ENCODE results near the gene RYR3.

The RYR3 gene

GRCh38 chr15:33449810-33450209 lies 139.0 kb downstream of the RYR3 start:
- no peak for ATAC-seq
- TF ChIP-seq ZFP30 (CRISPR knock-in tag; IDR thresholded peaks at IDR 0.05) = no peak

DNA sequence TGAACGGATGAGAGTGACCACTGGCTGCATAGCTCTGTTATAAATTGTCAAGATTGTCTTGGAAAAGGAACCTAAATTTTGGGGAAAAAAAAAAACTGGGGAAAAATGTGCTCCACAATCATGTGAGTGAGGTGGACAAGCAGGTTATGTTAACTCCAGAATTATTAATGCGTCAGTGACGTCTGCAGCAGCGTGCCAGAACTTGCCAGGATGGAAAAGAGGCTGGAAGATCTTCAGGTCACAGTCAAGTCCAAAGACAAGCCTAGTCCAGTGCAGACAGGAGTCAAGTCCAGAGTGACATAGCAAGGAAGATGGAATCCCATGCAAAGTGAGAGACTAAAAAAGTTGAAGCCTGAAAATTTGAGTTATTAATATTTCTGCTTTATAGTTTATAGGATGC lies 140.6 kb downstream of the RYR3 start:
- no peak for TF ChIP-seq ARNTL (CRISPR knock-in tag; IDR thresholded peaks at IDR 0.05; ENCODE audit: borderline replicate concordance, low read depth)
- TF ChIP-seq TOX (CRISPR knock-in tag; IDR thresholded peaks at IDR 0.05; ENCODE audit: borderline replicate concordance) = no peak
- TF ChIP-seq ZNF8 (CRISPR knock-in tag; IDR thresholded peaks at IDR 0.05) = no peak
- no peak for ATAC-seq

GRCh38 chr15:33453761-33454160 lies 143.0 kb downstream of the RYR3 start:
- no peak for ATAC-seq
- TF ChIP-seq ZFP3 (CRISPR knock-in tag; IDR thresholded peaks at IDR 0.05) (no peak), ZNF70 (CRISPR knock-in tag; IDR thresholded peaks at IDR 0.05) (no peak), ESRRG (CRISPR knock-in tag; IDR thresholded peaks at IDR 0.05) (no peak), ARNTL (CRISPR knock-in tag; IDR thresholded peaks at IDR 0.05; ENCODE audit: borderline replicate concordance, low read depth) (no peak), ISL1 (CRISPR knock-in tag; IDR thresholded peaks at IDR 0.05) (no peak)

DNA sequence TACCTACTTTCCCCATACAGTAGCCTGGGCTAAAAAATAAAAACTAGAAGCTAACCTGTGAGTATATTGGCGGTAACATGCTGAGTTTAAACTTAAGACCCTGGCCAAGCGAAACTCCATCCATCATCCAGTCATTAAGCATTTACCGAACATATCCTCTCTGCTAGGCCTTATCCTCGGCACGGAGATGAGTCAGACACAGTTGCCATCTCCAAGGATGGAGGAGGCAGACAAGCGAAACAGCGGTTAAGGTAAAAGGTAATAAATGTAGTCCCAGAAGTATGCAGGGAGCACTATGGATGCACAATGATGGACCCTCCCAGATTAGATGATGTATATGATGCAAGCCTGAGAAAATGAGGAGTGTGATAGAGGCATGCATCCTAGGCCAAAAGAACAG lies 143.6 kb downstream of the RYR3 start:
- TF ChIP-seq BACH2 (CRISPR knock-in tag; IDR thresholded peaks at IDR 0.05; ENCODE audit: borderline replicate concordance) (no peak), ZNF8 (CRISPR knock-in tag; IDR thresholded peaks at IDR 0.05) (no peak), ISL1 (CRISPR knock-in tag; IDR thresholded peaks at IDR 0.05) (no peak)
- ATAC-seq = no peak

- TF ChIP-seq CSRNP3 (CRISPR knock-in tag; IDR thresholded peaks at IDR 0.05) (no peak), ZC3H10 (CRISPR knock-in tag; IDR thresholded peaks at IDR 0.05) (no peak), SNAI2 (CRISPR knock-in tag; IDR thresholded peaks at IDR 0.05) (no peak), ZNF70 (CRISPR knock-in tag; IDR thresholded peaks at IDR 0.05) (no peak), ESRRG (CRISPR knock-in tag; IDR thresholded peaks at IDR 0.05) (no peak), GLIS3 (CRISPR knock-in tag; IDR thresholded peaks at IDR 0.05) (no peak), OSR1 (CRISPR knock-in tag; IDR thresholded peaks at IDR 0.05) (no peak), PPARA (CRISPR knock-in tag; IDR thresholded peaks at IDR 0.05; ENCODE audit: borderline replicate concordance) (no peak), CSDC2 (CRISPR knock-in tag; IDR thresholded peaks at IDR 0.05) (no peak), ARNTL (CRISPR knock-in tag; IDR thresholded peaks at IDR 0.05; ENCODE audit: borderline replicate concordance, low read depth) (no peak), RARB (CRISPR knock-in tag; IDR thresholded peaks at IDR 0.05) (no peak), BACH2 (CRISPR knock-in tag; IDR thresholded peaks at IDR 0.05; ENCODE audit: borderline replicate concordance) (no peak), TOX (CRISPR knock-in tag; IDR thresholded peaks at IDR 0.05; ENCODE audit: borderline replicate concordance) (no peak), TCF4 (CRISPR knock-in tag; IDR thresholded peaks at IDR 0.05; ENCODE audit: borderline replicate concordance) (no peak)
- TF ChIP-seq, protein P1, sequence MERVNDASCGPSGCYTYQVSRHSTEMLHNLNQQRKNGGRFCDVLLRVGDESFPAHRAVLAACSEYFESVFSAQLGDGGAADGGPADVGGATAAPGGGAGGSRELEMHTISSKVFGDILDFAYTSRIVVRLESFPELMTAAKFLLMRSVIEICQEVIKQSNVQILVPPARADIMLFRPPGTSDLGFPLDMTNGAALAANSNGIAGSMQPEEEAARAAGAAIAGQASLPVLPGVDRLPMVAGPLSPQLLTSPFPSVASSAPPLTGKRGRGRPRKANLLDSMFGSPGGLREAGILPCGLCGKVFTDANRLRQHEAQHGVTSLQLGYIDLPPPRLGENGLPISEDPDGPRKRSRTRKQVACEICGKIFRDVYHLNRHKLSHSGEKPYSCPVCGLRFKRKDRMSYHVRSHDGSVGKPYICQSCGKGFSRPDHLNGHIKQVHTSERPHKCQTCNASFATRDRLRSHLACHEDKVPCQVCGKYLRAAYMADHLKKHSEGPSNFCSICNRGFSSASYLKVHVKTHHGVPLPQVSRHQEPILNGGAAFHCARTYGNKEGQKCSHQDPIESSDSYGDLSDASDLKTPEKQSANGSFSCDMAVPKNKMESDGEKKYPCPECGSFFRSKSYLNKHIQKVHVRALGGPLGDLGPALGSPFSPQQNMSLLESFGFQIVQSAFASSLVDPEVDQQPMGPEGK (CRISPR knock-in tag; IDR thresholded peaks at IDR 0.05; ENCODE audit: borderline replicate concordance) = no peak
- no peak for ATAC-seq
Observed at GRCh38 chr15:33454996-33455395, 144.2 kb downstream of the RYR3 start.

DNA sequence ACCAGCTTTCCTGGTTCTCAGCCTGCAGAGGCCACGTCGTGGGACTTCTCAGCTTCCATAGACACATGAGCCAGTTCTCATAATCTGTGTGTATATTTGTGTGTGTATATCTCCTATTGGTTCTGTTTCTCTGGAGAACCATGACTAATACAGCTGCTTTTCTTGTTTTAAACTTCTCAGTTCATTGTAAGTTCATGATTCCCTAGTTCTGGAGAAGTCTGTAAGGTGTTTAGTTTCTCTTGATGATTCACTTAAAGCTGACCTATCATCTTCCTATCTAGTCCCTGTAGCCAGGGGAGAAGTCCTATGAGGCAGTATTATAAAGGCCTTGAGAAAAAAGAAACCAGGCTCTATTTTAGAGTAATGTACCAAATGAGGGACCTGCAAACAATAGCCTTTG lies 147.7 kb downstream of the RYR3 start:
- no peak for ATAC-seq
- TF ChIP-seq TOX (CRISPR knock-in tag; IDR thresholded peaks at IDR 0.05; ENCODE audit: borderline replicate concordance) (no peak), ZFP30 (CRISPR knock-in tag; IDR thresholded peaks at IDR 0.05) (no peak), ZNF8 (CRISPR knock-in tag; IDR thresholded peaks at IDR 0.05) (no peak), POU6F1 (CRISPR knock-in tag; IDR thresholded peaks at IDR 0.05; ENCODE audit: borderline replicate concordance, low read depth) (no peak), ISL1 (CRISPR knock-in tag; IDR thresholded peaks at IDR 0.05) (no peak), BACH2 (CRISPR knock-in tag; IDR thresholded peaks at IDR 0.05; ENCODE audit: borderline replicate concordance) (no peak), TCF4 (CRISPR knock-in tag; IDR thresholded peaks at IDR 0.05; ENCODE audit: borderline replicate concordance) (no peak), TSHZ2 (CRISPR knock-in tag; IDR thresholded peaks at IDR 0.05) (no peak), ZC3H10 (CRISPR knock-in tag; IDR thresholded peaks at IDR 0.05) (no peak), SNAI2 (CRISPR knock-in tag; IDR thresholded peaks at IDR 0.05) (no peak)
- TF ChIP-seq, protein P1 (CRISPR knock-in tag; IDR thresholded peaks at IDR 0.05; ENCODE audit: borderline replicate concordance) = no peak
